WI38 (cell line): Measurements from ENCODE around the gene CARD6.
"Not testable (repeated sequence)": the region's sequence is repeated elsewhere in the genome, so short reads cannot be mapped to it uniquely, and the experiment has no call there.

ENCODE experiments used
- H3K4me3 ChIP-seq: 2 replicates; pipeline ENCODE4 v1.5.1; 2011; ENCODE audit warnings: low read depth, mild to moderate bottlenecking, control low read depth, low read length
- TF ChIP-seq, protein P1 (sequence below): IDR thresholded peaks from 2 replicates; pipeline ENCODE4 v1.5.1; 2012; ENCODE audit warnings: low read depth, mild to moderate bottlenecking, control low read depth, low read length

CARD6 gene

DNA sequence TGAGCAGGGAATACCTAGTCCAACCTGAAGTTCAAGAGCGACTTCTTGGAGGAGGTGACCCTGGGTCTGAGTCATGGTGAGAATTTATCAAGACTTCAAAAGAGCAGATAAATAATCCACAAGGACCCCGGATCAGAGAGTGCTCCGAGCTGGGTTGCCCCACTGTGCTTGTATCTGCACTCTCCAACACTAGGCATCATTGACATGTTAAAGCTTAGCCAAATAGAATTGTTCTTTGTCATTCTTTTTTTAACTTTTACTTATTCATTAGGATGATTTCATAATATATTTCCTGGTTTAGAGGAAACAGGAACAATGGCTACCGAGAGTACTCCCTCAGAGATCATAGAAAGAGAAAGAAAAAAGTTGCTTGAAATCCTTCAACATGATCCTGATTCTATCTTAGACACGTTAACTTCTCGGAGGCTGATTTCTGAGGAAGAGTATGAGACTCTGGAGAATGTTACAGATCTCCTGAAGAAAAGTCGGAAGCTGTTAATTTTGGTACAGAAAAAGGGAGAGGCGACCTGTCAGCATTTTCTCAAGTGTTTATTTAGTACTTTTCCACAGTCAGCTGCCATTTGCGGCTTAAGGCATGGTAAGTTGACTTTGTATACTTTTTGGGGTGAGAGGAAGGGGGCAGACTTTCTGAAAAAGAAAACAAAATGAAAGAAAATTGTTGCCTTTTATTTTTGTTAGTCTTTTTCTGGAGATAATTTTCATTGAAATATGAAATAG is at the start of gene CARD6:
Gene CARD6, plus strand, starts transcription at position 300 of the 738 bp plus-strand sequence. Its CDS starts 16 bp downstream, at position 316.
- peak within 1 kb of the TSS; percentile 55 for H3K4me3 ChIP-seq
- TF ChIP-seq, protein P1, sequence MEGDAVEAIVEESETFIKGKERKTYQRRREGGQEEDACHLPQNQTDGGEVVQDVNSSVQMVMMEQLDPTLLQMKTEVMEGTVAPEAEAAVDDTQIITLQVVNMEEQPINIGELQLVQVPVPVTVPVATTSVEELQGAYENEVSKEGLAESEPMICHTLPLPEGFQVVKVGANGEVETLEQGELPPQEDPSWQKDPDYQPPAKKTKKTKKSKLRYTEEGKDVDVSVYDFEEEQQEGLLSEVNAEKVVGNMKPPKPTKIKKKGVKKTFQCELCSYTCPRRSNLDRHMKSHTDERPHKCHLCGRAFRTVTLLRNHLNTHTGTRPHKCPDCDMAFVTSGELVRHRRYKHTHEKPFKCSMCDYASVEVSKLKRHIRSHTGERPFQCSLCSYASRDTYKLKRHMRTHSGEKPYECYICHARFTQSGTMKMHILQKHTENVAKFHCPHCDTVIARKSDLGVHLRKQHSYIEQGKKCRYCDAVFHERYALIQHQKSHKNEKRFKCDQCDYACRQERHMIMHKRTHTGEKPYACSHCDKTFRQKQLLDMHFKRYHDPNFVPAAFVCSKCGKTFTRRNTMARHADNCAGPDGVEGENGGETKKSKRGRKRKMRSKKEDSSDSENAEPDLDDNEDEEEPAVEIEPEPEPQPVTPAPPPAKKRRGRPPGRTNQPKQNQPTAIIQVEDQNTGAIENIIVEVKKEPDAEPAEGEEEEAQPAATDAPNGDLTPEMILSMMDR, result no peak

DNA sequence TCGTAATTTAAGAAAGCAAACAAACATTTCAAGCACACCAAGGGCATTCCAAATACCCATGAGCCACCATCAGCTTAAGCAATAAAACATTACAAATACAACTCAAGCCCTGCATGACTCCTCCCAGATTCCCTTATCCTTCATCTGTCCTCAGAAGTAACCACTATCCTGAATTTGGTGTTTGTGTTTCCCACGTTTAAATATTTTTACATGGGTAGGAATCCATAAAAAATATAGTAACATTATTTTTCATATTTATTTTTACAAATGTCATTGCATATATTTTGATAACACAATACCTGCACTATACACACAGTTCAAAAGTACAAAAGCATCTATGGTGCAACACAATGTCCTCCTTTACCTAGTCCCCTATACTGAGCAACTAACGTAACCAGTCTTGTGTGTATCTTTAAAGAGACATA is 49.4 kb upstream of the CARD6 start:
- TF ChIP-seq, protein P1, result no peak

GRCh38 chr5:40792691-40793090 is 48.5 kb upstream of the CARD6 start:
- H3K4me3 ChIP-seq, result not testable (repeated sequence)

More for the DNA sequence above, 49.4 kb upstream of the CARD6 start:
- no peak overlapping the region for H3K4me3 ChIP-seq

DNA sequence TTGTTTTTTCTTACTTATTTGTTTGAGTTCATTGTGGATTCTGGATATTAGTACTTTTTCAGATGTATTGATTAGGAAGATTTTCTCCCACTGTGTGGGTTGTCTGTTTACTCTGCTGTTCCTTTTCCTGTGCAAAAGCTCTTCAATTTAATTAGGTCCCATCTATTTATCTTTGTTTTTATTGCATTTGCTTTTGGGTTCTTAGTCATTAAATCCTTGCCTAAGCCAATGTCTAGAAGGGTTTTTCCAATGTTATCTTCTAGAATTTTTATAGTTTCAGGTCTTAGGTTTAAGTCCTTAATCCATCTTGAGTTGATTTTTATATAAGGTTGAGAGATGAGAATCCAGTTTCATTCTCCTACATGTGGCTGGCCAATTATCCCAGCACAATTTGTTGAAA is 46.8 kb upstream of the CARD6 start:
- H3K4me3 ChIP-seq, result not testable (repeated sequence)

GRCh38 chr5:40794877-40795276 is 46.3 kb upstream of the CARD6 start:
- not testable (repeated sequence) for H3K4me3 ChIP-seq

DNA sequence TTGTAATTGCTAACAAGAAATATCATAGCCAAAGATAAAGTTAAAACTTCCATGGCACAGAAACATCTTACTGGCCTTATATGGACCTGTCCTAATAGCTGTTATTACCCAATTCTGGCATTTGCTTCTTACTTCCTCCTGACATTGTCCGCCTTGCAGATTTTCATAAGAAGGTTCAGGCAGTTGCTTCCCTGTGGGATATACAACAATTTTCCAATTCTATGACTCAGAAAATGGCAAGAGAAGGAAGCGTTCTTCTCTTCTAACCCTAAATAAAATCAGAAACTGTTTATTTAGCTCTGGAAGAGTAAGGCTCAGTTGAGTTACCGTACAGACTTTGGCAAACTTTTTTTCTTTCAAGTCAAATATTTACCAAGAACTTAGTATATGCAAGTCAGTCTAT is 44.7 kb upstream of the CARD6 start:
- peak overlapping the region; percentile 90 for H3K4me3 ChIP-seq
- TF ChIP-seq, protein P1, result no peak

- H3K4me3 ChIP-seq, result peak overlapping the region; percentile 90
- TF ChIP-seq, protein P1, result no peak
Observed at GRCh38 chr5:40797273-40798011, 43.7 kb upstream of the CARD6 start.

GRCh38 chr5:40798012-40798800 is 43.0 kb upstream of the CARD6 start, which contains the start of gene PRKAA1:
Gene PRKAA1, minus strand, starts transcription at chr5:40798374. Its CDS starts 185 bp downstream, at chr5:40798189.
- H3K4me3 ChIP-seq, result peak within 1 kb of the TSS; percentile 93
- TF ChIP-seq, protein P1, result peak; percentile 53
